Measurements from ENCODE around the gene MBTD1. TPM values are rescaled to one million over a fixed set of nuclear protein-coding genes. Genes with fewer than 3 reads are reported as not detected.
"Not testable (repeated sequence)": the region's sequence is repeated elsewhere in the genome, so short reads cannot be mapped to it uniquely, and the experiment has no call there.

MBTD1 gene
- total RNA-seq, 1 donor from 2014 or later: 11.6 TPM

DNA sequence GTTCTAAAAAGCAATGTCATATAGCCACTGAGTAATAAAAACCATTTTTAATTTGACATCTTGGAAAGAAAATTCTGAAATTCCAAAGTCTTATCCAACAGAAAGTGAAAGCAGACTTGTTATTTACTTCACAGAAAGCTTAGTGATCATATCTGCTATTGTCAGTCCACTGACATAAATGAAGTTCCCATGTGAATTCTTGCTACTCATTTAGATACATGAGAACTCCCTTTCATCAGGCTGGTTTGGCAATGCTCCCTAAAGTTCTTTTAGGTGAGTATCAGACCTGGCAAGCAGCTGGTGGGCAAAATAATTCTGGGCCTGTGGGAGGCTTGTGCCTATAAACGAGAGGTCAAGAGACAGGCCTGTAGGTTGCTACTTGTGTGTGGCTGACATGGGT, 70.2 kb downstream of the MBTD1 start:
- DNase-seq (ENCODE audit: low read depth): peak; percentile 51

- no peak for DNase-seq (ENCODE audit: low read depth)
These were observed 70.7 kb downstream of the MBTD1 start for GRCh38 chr17:51189162-51189561.

GRCh38 chr17:51188271-51188833, 71.5 kb downstream of the MBTD1 start:
- DNase-seq (ENCODE audit: low read depth): no peak

- no peak for DNase-seq (ENCODE audit: low read depth)
These were observed 74.0 kb downstream of the MBTD1 start for GRCh38 chr17:51185763-51186332.

GRCh38 chr17:51184124-51184523, 75.7 kb downstream of the MBTD1 start:
- no peak for DNase-seq (ENCODE audit: low read depth)

DNA sequence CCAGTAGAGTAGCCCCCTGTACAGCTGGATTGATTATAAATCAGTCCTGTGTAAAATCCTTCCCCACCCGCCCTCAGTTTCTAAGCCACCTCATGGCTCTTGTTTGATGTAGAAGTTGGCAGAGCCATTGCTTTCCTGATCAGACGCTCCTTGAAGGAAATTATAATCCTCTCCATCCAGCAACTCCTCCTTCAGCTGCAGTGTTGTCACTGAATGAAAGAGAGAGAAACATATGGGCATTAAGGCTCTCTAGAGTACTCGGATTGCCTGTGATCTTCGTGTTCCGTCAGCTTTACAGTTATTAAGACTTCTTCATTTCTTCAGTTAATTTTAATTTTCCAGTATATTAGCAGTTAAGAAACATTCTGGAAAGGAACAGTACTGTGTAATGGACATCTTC, 79.4 kb downstream of the MBTD1 start:
- DNase-seq (ENCODE audit: low read depth): no peak

GRCh38 chr17:51172030-51172429, 87.8 kb downstream of the MBTD1 start:
- DNase-seq (ENCODE audit: low read depth): not testable (repeated sequence)

DNA sequence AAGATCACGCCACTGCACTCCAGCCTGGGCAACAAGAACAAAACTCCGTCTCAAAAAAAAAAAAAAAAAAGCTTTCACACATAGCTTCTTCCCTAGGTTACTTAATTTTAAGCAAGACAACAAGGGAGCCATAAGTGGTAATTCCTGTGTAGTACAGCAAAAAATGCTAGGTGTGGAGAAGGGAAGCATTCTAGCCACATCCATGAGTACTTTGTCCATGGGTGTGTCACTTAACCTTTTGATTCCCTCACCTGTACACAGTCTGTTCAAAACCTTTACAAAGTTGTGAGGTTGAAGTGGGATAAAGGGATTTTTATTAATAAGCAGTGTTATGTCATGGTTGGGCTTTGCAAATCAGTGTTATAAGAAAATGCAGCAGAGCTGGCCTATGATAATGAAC, 89.1 kb downstream of the MBTD1 start:
- DNase-seq (ENCODE audit: low read depth): no peak

DNA sequence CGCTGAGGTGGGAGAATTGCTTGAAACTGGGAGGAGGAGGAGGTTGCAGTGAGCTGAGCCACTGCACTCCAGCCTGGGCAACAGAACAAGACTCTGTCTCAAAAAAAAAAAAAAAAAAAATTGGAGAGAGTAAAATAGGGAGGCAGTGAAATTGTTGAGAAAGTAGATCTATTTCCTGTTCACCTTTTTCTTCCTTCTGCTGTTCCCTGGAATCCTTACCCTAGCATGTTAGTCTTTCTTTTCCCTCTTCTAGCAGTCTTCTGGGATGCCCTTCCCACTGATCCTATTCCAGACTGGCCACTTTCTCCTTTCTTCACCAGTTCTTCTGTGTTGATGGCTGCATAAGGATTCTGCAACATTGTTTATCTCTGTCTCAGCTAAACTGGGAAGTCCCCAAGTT, 90.5 kb downstream of the MBTD1 start:
- no peak for DNase-seq (ENCODE audit: low read depth)

DNA sequence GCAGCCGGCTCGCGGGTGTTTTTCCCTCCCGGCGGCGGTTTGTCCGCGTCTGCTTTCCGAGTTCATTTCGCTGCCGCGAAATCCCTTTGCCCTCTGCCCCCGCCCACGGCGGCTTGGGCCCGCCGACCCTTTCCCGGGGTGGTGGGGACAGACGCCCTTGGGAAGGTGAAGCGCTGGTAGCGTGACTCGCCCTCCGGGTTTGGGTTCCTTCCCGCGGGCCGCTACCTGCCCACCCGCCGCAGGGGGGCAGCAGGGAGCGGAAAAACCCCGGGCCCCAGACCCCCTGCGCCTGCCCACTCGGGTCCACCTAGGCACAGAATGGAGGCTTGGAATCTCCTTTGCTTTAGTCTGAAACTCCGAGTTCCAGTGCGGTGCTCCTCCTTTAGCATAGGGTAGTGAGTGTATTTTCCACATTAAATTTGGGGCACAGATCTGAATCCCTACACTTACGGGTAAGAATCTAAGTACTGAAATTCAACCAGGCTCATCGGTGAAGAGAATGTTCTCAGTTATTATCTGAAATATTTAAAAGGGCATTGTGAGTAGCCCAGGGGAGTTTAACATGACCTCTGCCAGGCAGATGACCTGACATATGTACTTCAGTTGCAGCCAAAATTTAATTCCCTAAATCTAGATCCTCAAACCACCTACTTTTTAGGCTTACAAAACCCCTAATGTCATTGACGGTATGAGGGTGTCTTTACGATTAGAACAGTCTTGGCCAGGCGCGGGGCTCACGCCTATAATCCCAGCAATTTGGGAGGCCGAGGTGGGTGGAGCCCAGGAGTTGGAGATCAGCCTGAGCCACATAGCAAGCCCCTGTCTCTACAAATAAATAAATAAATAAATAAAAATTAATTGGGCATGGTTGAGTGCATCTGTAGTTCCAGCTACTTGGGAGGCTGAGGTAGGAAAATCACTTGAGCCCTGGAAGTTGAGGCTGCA, 92.6 kb downstream of the MBTD1 start:
- peak; percentile 71 for DNase-seq (ENCODE audit: low read depth)

- DNase-seq (ENCODE audit: low read depth): peak; percentile 90
These were observed 93.5 kb downstream of the MBTD1 start, which contains the start of gene NME2 for GRCh38 chr17:51166198-51166986. TSS of gene NME2 (plus strand) at chr17:51166411. CDS start at chr17:51166831, 420 bp downstream.

GRCh38 chr17:51165680-51166197, 94.1 kb downstream of the MBTD1 start:
- DNase-seq (ENCODE audit: low read depth): peak; percentile 9

GRCh38 chr17:51164911-51165679, 94.8 kb downstream of the MBTD1 start:
- DNase-seq (ENCODE audit: low read depth): peak; percentile 21

GRCh38 chr17:51161541-51161940, 98.3 kb downstream of the MBTD1 start:
- no peak for DNase-seq (ENCODE audit: low read depth)

DNA sequence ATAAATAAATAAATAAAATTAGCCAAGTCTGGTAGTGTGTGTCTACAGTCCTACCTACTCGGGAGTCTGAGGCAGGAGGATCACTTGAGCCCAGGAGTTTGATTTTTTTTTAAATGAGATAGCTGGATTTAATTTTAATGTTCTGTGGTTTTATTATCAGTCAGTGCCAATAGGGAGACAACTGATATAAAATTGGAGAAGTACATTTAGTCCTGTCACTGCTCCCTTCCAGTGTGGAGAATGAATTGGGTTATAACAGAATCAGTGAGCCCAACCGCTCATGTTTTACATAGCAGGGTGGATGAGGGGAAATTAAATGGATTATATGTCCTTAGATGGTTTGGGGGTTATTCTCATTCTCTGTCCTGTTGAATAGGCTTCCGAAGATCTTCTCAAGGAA, 100.2 kb downstream of the MBTD1 start:
- no peak for DNase-seq (ENCODE audit: low read depth)

- DNase-seq (ENCODE audit: low read depth): no peak
These were observed 104.4 kb downstream of the MBTD1 start for GRCh38 chr17:51155416-51155815.

DNA sequence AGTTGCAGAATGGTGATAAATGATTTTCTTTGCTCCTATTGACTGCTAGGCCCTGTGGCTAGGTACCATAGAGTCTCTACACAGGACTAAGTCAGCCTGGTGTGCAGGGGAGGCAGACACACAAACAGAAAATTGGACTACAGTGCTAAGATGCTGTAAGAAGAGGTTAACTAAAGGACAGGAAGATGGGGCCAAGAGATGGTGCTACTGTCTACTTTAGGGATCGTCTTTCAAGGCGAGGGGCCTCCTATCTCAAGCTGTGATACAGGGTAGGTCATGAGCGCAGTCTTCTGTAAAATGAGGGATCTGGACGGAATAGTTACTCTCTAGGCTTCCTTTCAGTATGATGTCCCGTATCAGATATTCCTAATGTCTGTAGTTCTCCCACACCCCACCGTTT, 105.7 kb downstream of the MBTD1 start:
- DNase-seq (ENCODE audit: low read depth): peak; percentile 35

GRCh38 chr17:51153210-51154072, 106.4 kb downstream of the MBTD1 start, which contains the start of gene NME1:
TSS of gene NME1 (plus strand) at chr17:51153559. CDS start at chr17:51155655, 2,096 bp downstream.
- DNase-seq (ENCODE audit: low read depth): peak; percentile 99

DNA sequence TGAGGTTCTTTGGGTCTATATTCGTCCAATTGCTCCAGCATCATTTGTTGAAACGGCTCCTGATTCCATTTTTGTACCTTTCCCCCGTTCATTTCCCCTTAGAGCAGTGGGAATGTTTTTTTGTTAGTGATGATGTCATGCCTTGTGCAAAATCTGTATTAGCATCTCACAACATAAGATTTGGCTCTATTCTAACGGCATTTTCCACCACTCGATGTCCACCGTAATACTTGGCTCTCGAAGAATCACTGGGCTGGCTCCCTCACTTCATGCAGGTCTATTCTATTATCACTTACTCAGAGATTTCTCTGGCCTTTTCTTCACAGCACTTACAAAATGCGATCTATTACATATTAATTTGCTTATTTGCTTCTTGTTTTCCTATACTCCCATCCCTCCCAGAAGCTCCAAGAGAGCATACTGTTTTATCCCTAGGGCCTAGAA, 107.1 kb downstream of the MBTD1 start:
- DNase-seq (ENCODE audit: low read depth): no peak

Measured in myocyte (in vitro differentiated cells).